Activated CD8-positive, alpha-beta memory T cell treated with anti-CD3 and anti-CD28 coated beads, Interleukin-2, amount 10 ng/mL, durations not matched to agents 7 days and 5 days (primary cell): ENCODE results near the gene VTN. TPM values are rescaled to one million over a fixed set of nuclear protein-coding genes. Genes with fewer than 3 reads are reported as not detected.

ENCODE experiments used
- ATAC-seq: fragments of 150-1000 bp; cut with Tn5 transposase; one replicate; pipeline ENCODE4 v1.10.0; 2021; ENCODE audit warnings: moderate library complexity
- CTCF ChIA-PET: fragments of 350-600 bp; sonication (Branson Sonifier 250); formaldehyde crosslinking; loops from one replicate; lab custom pipeline; 2021; ENCODE audit warnings: antibody characterized with exemption; lab: Charles Lee
- DNase-seq: peaks from one replicate; pipeline ENCODE4 v3.0.0-alpha.2; 2020
- H3K27ac Mint-ChIP-seq: one replicate; pipeline ENCODE4 v1.8.0; 2021; ENCODE audit warnings: mild to moderate bottlenecking, mixed read lengths
- H3K27me3 Mint-ChIP-seq: one replicate; pipeline ENCODE4 v1.8.0; 2021; ENCODE audit warnings: mixed read lengths
- H3K36me3 Mint-ChIP-seq: one replicate; pipeline ENCODE4 v1.8.0; 2021; ENCODE audit warnings: mild to moderate bottlenecking, mixed read lengths
- H3K4me1 Mint-ChIP-seq: one replicate; pipeline ENCODE4 v1.8.0; 2021; ENCODE audit warnings: mixed read lengths
- H3K4me3 Mint-ChIP-seq: one replicate; pipeline ENCODE4 v1.8.0; 2021; ENCODE audit warnings: mild to moderate bottlenecking, moderate library complexity, mixed read lengths
- H3K9me3 Mint-ChIP-seq: one replicate; pipeline ENCODE4 v1.8.0; 2022; ENCODE audit warnings: low read depth, mixed read lengths
- total RNA-seq, 2 experiments: library from RNA; stranded (reverse); gene quantifications; one replicate each; pipeline ENCODE4 v1.2.3, GENCODE V29; 2021

The VTN gene
- total RNA-seq, 2 experiments from 2014 or later, result 0.18 to 0.26 TPM

DNA sequence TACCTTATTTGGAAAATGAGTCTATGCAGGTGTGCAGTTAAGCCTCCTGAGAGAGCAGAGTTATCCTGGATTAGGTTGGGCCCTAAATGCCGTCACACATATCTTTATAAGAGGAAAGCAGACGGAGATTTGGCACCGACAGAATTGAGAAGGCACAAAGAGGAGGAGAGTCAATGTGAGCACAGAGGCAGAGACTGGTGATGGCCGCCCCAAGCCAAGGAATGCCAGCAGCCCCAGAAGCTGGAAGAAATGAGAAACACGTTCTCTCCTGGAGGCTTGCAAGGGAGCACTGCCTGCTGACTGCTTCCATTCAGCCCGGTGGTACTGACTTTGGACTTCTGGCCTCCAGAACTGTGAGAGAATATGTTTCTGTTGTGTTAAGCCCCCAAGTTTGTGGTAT is 32.7 kb upstream of the VTN start:
- no peaks in the 10 kb centered on the region for H3K9me3 Mint-ChIP-seq
- H3K27ac Mint-ChIP-seq, result no peak overlapping the region
- DNase-seq, result no peak
- H3K36me3 Mint-ChIP-seq, result no peaks in the 10 kb centered on the region
- no peak overlapping the region for H3K4me3 Mint-ChIP-seq
- peaks cover 18% of the 10 kb centered on the region for H3K4me1 Mint-ChIP-seq
- CTCF ChIA-PET, result interaction anchor here (1.2 kb wide), 1 partner anchor 14 kb away, joined by 3 read pairs; no protein-coding TSS in a partner anchor
- H3K27me3 Mint-ChIP-seq, result no peaks in the 10 kb centered on the region
- ATAC-seq, result no peak

DNA sequence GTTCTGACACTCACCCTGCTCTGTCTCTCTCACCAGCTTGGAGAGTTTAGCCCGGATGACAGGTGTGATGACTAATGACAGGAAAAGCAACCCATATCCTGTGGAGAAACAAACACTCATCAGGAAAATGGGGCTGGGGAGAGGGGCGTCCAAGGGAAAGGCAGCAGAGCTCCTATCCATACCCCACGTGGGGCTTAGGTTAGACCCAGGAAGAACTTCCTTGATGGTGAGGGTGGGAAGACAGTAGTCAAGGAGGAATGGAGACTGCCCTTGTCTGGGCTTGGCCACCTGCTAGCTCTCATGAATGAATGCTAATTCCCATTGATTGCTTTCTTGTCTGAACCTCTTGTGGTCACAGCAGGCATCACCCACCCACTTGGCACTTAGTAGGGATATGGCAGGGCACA is 32.1 kb upstream of the VTN start:
- Mint-ChIP-seq H3K4me3 (no peak overlapping the region), H3K9me3 (no peaks in the 10 kb centered on the region), H3K4me1 (peaks cover 19% of the 10 kb centered on the region), H3K36me3 (no peaks in the 10 kb centered on the region), H3K27ac (no peak overlapping the region), H3K27me3 (no peaks in the 10 kb centered on the region)
- DNase-seq (no peak), ATAC-seq (no peak)
- CTCF ChIA-PET, result interaction anchor here (4.7 kb wide), 1 partner anchor 14 kb away, joined by 18 read pairs; no protein-coding TSS in a partner anchor

DNA sequence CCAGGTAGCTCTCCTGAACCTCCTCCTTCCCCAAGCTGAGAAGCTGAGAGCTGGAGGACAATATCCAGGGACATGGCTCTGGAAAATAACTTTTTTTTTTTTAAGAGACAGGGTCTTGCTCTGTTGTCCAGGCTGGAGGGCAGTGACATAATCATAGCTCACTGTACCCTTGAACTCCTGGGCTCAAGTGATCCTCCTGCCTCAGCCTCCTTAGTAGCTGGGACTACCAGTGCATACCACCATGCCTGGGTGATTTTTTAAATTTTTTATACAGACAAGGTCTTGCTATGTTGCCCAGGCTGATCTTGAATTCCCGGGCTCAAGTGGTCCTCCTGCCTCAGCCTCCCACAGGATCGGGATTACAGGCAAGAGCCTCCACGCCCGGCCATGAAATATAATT is 29.7 kb upstream of the VTN start:
- DNase-seq, result no peak
- no peak overlapping the region for H3K27ac Mint-ChIP-seq
- no peaks in the 10 kb centered on the region for H3K27me3 Mint-ChIP-seq
- no peak overlapping the region for H3K4me3 Mint-ChIP-seq
- peaks cover 24% of the 10 kb centered on the region for H3K4me1 Mint-ChIP-seq
- CTCF ChIA-PET, result interaction anchor here (4.7 kb wide), 1 partner anchor 17 kb away, joined by 18 read pairs; no protein-coding TSS in a partner anchor
- H3K36me3 Mint-ChIP-seq, result no peaks in the 10 kb centered on the region
- H3K9me3 Mint-ChIP-seq, result no peaks in the 10 kb centered on the region
- no peak for ATAC-seq

DNA sequence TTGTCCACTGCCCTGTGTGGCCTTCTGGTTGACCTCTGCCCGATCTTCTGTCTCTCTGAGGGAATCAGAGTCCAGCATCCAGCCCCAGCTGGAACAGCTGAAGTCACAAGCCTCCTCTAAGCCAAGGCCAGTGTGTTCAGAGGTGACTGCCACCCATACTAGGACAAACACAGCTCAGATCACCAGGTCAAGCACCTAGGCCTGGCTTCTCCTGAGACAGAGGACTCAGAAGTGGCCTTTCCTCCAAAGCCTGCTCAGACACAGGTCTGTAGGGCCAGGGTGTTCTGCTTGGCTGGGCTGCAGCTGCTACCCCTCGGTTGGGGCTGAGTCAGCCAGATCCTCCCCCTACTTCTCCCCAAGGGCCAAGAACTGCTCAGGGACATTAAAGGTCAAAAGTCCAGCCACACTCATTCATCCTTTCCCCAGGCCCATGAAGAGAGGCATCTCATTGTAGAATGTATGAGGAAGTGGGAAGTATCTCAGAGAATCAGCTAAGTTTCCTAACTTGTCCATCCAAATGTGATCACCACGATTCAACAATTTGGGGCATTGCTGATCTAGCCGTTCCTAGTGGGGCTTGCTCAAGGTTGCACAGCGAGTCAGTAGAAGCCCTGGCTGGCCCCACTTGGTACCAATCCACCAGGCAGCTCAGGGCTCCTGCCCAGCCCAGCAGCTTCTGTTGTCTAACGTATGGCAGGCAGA is 28.3 kb upstream of the VTN start:
- H3K9me3 Mint-ChIP-seq, result no peaks in the 10 kb centered on the region
- ATAC-seq (no peak), DNase-seq (no peak)
- H3K27ac Mint-ChIP-seq, result no peak overlapping the region
- peaks cover 5% of the 10 kb centered on the region for H3K36me3 Mint-ChIP-seq
- H3K4me3 Mint-ChIP-seq, result no peak overlapping the region
- CTCF ChIA-PET, result interaction anchor here (0.5 to 4.7 kb wide), 2 partner anchors 18 to 974 kb away, joined by 3 to 18 read pairs; no protein-coding TSS in a partner anchor
- H3K27me3 Mint-ChIP-seq, result no peaks in the 10 kb centered on the region
- H3K4me1 Mint-ChIP-seq, result peaks cover 24% of the 10 kb centered on the region

DNA sequence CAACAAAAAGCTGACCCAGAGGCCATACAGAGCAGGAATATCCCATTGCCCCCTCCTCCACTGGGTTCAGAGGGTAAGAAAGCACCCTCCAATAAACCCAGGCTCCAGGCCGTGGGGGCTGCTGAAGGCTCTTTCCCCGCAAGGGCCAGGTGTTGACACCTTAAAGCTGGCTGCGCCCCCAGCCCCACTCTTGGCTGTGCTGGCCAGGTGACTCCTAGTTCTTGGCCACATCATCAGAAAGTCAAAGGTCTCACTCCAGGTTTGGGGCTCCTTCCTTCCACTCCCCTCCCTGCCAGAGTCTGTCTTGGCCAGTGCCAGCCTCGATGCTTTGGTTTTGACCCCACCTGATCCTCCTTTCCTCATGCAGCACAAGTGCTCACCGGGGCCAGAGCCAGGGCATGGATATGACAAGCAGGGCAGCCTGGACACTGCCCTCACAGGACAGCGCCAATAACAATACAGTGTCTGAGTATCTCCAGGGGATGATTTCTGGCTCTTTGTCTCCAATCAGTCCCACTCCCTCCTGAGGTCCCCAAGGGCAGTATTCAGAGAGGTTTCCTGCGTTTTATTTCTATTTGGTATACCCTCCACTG is 27.7 kb upstream of the VTN start:
- CTCF ChIA-PET, result interaction anchor here (0.5 to 4.7 kb wide), 4 partner anchors 11 to 975 kb away, joined by 3 to 18 read pairs (median 6); no protein-coding TSS in a partner anchor
- Mint-ChIP-seq H3K27me3 (no peaks in the 10 kb centered on the region), H3K9me3 (no peaks in the 10 kb centered on the region)

DNA sequence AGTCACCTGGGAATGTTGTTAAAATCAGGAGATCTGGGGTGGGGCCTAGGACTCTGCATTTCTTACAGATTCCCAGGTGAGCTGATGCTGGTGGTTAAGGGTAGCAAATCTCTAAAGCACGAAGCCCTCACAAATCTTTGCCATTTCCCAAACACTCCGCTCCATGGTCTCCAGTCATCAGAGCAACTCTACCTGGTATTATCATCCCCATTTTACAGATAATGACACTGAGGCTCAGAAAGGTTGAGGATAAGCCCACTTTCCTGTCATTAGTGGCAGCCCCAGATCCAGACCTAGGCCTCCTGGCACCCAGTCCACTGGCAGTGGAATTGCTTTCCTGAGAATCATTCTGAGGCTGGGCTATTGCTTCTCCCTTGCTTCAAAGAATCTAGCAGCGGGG is 27.2 kb upstream of the VTN start:
- no peak overlapping the region for H3K27ac Mint-ChIP-seq
- CTCF ChIA-PET, result interaction anchor here (1.5 to 2.1 kb wide), 2 partner anchors 12 to 19 kb away, joined by 3 to 8 read pairs; no protein-coding TSS in a partner anchor
- H3K4me1 Mint-ChIP-seq, result peaks cover 22% of the 10 kb centered on the region

More for the DNA sequence above, 27.7 kb upstream of the VTN start:
- Mint-ChIP-seq H3K4me1 (peaks cover 24% of the 10 kb centered on the region), H3K27ac (no peak overlapping the region), H3K4me3 (no peak overlapping the region), H3K36me3 (peaks cover 5% of the 10 kb centered on the region)
- no peak for DNase-seq
- ATAC-seq, result no peak

DNA sequence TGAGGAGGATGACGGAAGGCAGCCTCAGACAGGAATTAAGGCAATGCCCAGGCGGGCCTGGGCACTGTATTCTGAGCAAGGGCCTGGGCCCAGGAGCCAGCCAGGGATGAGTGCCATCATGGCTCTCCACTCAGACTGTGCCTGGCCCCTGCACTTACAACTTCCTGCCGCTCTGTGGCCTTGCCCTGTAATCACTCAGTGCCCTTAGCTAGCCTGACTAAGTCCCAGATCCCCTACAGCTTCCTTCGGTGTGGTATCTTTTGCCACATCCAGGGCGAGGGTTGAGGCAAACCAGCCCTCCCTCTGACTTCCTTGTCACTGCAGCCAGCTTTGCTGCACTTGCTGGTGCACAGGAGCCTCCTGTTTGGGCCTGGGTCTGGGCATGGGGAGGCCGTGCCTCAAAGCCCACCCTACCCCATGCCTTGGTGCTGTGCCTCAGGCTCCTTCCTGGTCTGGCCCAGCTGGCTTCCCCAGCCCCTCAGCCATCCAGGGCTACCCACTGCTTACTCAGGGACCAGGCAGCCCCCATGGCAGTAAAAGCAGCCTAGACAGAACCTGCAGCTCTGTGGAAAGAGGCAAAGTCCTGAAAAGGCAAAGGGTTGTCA is 26.6 kb upstream of the VTN start:
- Mint-ChIP-seq H3K4me1 (peaks cover 17% of the 10 kb centered on the region), H3K36me3 (peaks cover 5% of the 10 kb centered on the region), H3K4me3 (no peak overlapping the region), H3K27me3 (no peaks in the 10 kb centered on the region), H3K27ac (peak overlapping the region; percentile 41), H3K9me3 (no peaks in the 10 kb centered on the region)
- ATAC-seq (peak; percentile 47), DNase-seq (peak; percentile 49)
- CTCF ChIA-PET, result interaction anchor here (1.5 to 2.1 kb wide), 2 partner anchors 12 to 20 kb away, joined by 3 to 8 read pairs; no protein-coding TSS in a partner anchor

More for the DNA sequence above, 27.2 kb upstream of the VTN start:
- DNase-seq, result no peak
- no peak for ATAC-seq
- H3K9me3 Mint-ChIP-seq, result no peaks in the 10 kb centered on the region
- H3K27me3 Mint-ChIP-seq, result no peaks in the 10 kb centered on the region
- H3K36me3 Mint-ChIP-seq, result peaks cover 5% of the 10 kb centered on the region
- H3K4me3 Mint-ChIP-seq, result no peak overlapping the region

DNA sequence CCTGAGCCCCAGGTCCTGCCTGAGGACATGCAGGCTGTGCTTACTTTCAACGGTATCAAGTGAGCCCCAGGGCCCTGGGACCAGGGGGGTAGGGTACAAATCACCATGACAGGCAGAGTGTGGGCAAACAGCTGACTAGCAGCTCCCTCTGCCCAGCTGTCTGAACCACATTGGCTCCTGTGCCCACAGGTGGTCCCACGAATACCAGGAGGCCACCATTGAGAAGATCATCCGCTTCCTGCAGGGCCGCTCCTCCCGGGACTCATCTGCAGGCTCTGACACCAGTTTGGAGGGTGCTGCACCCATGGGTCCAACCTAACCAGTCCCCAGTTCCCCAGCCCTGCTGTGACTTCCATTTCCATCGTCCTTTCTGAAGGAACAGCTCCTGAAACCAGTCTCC is 25.9 kb upstream of the VTN start:
- no peak for DNase-seq
- Mint-ChIP-seq H3K27me3 (no peaks in the 10 kb centered on the region), H3K9me3 (no peaks in the 10 kb centered on the region), H3K36me3 (peaks cover 8% of the 10 kb centered on the region), H3K27ac (no peak overlapping the region), H3K4me3 (no peak overlapping the region), H3K4me1 (peaks cover 13% of the 10 kb centered on the region)
- CTCF ChIA-PET, result interaction anchor here (2.1 kb wide), 1 partner anchor 20 kb away, joined by 8 read pairs; no protein-coding TSS in a partner anchor
- ATAC-seq, result no peak

DNA sequence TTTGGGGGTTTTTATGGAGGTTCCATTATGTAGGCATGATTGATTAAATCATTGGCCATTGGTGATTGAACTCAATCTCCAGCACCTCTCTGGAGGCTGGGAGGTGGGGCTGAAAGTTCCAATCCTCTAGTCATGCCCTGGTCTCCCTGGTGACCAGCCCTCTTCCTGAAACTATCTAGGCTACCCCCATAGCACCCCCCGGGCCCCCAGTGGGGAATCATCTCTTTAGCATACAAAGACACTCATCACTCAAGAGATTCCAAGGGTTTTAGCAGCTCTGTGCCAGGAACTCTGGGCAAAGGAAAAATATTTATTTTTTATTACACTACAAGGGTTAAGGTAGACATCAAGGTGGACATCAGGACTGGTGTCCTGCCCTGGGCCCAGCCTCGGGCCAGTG is 25.3 kb upstream of the VTN start:
- H3K9me3 Mint-ChIP-seq, result no peaks in the 10 kb centered on the region
- no peaks in the 10 kb centered on the region for H3K27me3 Mint-ChIP-seq
- no peak overlapping the region for H3K4me3 Mint-ChIP-seq
- H3K27ac Mint-ChIP-seq, result no peak overlapping the region
- CTCF ChIA-PET, result interaction anchor here (2.1 kb wide), 1 partner anchor 21 kb away, joined by 8 read pairs; no protein-coding TSS in a partner anchor
- no peak for ATAC-seq
- H3K36me3 Mint-ChIP-seq, result peaks cover 10% of the 10 kb centered on the region
- DNase-seq, result no peak
- peaks cover 13% of the 10 kb centered on the region for H3K4me1 Mint-ChIP-seq

DNA sequence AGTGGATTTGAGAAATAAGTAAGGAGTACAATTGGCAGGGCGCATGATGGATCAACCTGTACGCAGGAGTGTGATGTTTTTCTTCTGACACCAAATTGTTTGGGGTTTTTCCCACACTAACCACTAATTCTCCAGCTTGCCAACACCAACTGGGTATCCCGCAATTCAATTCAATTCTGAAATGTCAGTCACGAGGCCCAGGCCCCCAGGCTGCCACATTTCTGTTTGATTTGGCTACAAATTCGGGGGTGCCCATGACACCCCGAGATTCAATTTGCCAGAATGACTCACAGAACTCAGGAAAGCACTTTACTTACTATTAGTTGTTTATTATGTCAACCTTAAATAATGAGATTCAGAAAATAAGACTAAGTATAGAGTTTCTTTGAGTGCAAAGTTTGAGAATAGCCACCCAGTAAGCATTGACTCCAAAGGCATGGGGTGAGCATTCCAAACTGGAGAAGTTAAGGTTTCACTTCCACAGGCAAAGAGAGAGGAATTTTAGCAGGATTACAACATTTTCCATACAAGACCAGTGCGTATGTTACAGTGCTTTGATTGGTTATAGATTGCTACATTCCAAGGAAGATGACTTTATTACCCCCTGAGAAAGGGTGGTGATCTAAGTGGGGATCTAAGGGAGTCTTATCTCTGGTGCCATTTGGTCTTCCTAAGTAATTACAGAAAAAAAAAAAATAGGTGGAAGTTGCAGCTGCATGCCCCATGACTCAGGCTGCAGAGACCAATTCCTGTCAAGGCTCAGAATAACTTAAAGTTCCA is 24.4 kb upstream of the VTN start:
- DNase-seq, result no peak
- Mint-ChIP-seq H3K36me3 (peaks cover 18% of the 10 kb centered on the region), H3K4me1 (peaks cover 13% of the 10 kb centered on the region), H3K27me3 (no peaks in the 10 kb centered on the region), H3K27ac (no peak overlapping the region), H3K4me3 (no peak overlapping the region), H3K9me3 (no peaks in the 10 kb centered on the region)
- no peak for ATAC-seq
- CTCF ChIA-PET, result interaction anchor here (0.6 kb wide), 1 partner anchor 34 kb away, joined by 3 read pairs; no protein-coding TSS in a partner anchor

DNA sequence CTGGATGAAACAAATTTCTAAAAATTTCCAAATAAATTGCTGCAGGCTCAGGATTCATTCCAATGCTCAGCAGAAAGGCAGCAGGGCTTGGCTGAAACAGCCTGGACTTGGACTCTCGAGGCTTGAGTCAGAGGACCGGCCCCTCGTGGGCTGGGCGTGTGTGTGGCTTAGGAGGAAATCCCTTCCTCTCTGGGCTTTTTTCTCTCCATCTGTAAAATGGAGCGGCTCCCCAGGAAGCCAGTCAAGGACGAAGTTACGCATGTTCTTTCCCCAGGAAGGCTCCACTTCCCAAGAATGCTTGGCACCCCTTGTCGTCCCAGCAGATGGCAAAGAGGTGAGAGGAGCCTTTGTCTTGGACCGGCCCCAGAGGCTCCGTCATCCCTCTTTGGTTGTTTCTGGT is 22.4 kb upstream of the VTN start:
- peaks cover 13% of the 10 kb centered on the region for H3K4me1 Mint-ChIP-seq
- H3K27ac Mint-ChIP-seq, result no peak overlapping the region
- no peak overlapping the region for H3K4me3 Mint-ChIP-seq
- no peaks in the 10 kb centered on the region for H3K27me3 Mint-ChIP-seq
- ATAC-seq (no peak), DNase-seq (no peak)
- CTCF ChIA-PET, result no interaction called here
- peaks cover 23% of the 10 kb centered on the region for H3K36me3 Mint-ChIP-seq
- H3K9me3 Mint-ChIP-seq, result no peaks in the 10 kb centered on the region

DNA sequence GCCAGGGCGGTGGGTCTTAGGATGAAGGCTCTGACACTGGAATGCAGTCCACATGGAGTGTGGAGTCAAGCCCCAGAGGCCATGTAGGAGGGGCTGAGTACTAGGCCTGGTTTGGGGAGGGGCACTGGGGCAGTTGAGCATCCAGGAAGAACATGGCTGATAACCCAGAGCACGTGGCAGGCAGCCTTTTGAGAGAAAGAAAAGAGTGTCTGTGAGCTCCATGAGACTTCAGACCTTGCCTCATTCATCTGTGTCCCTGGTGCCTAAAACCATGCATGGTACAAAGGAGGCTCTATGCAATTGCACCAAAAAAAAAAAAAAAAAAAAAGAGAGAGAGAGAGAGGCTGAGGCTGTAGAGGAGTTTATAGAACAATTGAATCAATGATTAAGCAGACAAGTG is 21.3 kb upstream of the VTN start:
- Mint-ChIP-seq H3K4me1 (peaks cover 6% of the 10 kb centered on the region), H3K27ac (no peak overlapping the region), H3K27me3 (no peaks in the 10 kb centered on the region), H3K9me3 (no peaks in the 10 kb centered on the region), H3K36me3 (peaks cover 23% of the 10 kb centered on the region), H3K4me3 (no peak overlapping the region)
- CTCF ChIA-PET, result no interaction called here
- no peak for DNase-seq
- ATAC-seq, result no peak

DNA sequence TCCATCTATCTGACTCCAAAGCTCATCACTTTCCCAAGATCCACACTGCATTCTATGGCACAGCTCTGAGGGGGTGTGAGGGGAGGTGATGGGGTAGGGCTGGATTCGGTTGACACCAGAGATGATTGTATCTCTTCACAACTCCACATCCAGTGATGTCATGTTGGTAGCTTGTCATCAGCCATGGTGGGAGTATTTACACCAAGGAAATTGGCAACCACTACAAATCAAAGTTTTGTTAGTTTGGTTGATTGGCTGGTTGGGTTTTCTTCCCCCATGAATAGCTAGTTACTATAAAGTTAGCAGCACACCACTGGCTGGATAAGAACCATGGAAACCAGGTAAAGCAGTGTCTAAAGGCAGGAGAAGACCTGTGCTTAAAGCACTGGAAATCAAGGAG is 20.9 kb upstream of the VTN start:
- DNase-seq (no peak), ATAC-seq (no peak)
- CTCF ChIA-PET, result no interaction called here
- Mint-ChIP-seq H3K4me3 (no peak overlapping the region), H3K36me3 (peaks cover 23% of the 10 kb centered on the region), H3K9me3 (no peaks in the 10 kb centered on the region), H3K4me1 (peaks cover 4% of the 10 kb centered on the region), H3K27ac (no peak overlapping the region), H3K27me3 (no peaks in the 10 kb centered on the region)
